Measurements from ENCODE around the gene APPL1.

DNA sequence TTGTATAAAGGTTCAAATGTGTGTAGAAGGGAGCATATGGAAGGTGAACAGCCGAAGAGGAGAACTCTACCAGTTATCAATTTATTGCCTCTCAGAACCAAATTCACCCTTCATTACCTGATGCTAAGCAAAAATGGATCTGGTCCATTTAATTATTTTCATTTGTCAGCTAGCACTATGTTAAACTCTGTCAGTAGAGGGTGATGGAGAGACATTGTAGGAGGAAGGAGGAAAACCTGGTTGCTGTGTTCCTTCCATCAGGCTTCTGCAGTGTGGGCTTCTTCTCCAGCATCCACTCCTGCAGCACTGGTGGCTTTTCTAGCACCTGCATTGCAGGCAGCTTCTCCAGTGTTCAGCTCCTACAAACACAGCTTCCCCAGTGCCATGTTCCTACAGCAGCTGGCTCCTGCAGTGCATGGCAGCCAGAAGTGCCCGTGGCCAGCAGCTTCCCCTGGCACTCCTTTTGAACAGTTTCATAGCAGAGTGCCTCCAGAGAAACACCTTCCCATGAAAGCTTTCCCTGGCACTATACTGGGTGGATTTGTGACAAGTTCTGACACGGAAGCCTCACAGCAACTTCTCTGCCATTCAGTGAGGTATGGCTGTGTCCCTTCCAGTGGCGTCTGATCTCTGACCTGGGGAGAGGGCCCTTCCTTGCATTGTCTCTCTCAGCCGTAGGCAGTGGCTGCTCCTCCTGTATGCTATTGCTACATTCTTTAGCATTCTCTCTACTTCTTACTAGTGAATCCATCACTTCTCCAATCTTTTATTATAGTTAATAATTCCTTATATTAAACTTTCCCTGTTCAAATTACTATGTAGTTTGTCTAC, 47.7 kb upstream of the APPL1 start:
- TF ChIP-seq POLR2A (IDR thresholded peaks at IDR 0.05; ENCODE audit: low read length) (no peak), GATA1 (IDR thresholded peaks at IDR 0.05; ENCODE audit: low read depth, low read length) (no peak)

All from erythroblast (primary cell).